ENCODE data around the gene GPRC5A. TPM values are rescaled to one million over a fixed set of nuclear protein-coding genes. Genes with fewer than 3 reads are reported as not detected.

The GPRC5A gene
- total and polyA plus RNA-seq, 9 donors, result 0.90 to 5.9 (median 1.7) TPM

- no peak overlapping the region for H3K4me3 ChIP-seq (ENCODE audit: low read length)
- no peaks in the 10 kb centered on the region for H3K36me3 ChIP-seq (ENCODE audit: control insufficient read depth, insufficient read depth, low read length)
- 93% methylated on average over 3 of the region's 6 CpGs for WGBS (ENCODE audit: insufficient coverage)
- H3K27me3 ChIP-seq (ENCODE audit: control insufficient read depth, insufficient read depth, low read length), result peaks cover 1% of the 10 kb centered on the region
- H3K4me1 ChIP-seq (ENCODE audit: control insufficient read depth, insufficient read depth, low read length), result peaks cover 3% of the 10 kb centered on the region
- H3K9me3 ChIP-seq (replicated peaks; ENCODE audit: control insufficient read depth, low read depth, low read length), result no peaks in the 10 kb centered on the region
- H3K27ac ChIP-seq (ENCODE audit: low read length), result no peak overlapping the region
- DNase-seq, result no peak
Measured at GRCh38 chr12:12883369-12884001, 7.9 kb upstream of the GPRC5A start.

DNA sequence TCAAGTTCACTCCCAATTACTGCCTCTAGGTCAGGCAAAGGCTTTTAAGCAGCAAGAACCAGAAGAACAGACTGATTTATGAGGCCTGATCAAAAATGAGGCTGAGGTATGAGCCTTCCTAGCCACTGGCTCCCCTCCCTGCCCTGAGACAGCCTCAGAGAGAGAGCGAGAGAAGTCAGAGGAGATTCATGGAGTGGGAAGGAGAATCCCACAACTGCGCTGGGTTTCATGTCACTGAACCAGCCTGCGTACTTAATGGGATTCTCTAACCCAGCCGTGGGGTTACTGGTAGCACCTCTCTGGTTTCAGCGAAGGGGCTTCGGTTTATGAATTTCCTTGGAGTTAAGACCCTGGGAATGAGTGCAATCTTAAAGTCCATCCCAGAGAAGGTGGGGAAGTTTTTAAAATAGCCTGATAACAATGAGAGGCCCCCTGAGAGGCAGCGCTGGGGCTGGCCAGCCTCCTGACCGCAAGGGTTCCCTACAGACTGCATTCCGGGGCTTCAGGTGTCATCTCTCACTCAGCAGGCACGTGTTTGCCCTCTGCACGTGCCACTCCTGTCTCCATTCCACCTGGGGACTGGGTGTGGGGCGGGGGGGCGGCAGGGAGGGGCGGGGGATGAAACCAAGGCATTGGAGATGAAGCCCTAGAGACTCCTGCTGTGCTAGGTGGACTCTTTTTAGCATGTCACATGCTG lies 6.1 kb upstream of the GPRC5A start:
- Histone ChIP-seq H3K36me3 (ENCODE audit: control insufficient read depth, insufficient read depth, low read length) (no peaks in the 10 kb centered on the region), H3K4me3 (ENCODE audit: low read length) (no peak overlapping the region), H3K27me3 (ENCODE audit: control insufficient read depth, insufficient read depth, low read length) (peaks cover 5% of the 10 kb centered on the region), H3K27ac (ENCODE audit: low read length) (no peak overlapping the region), H3K9me3 (replicated peaks; ENCODE audit: control insufficient read depth, low read depth, low read length) (no peaks in the 10 kb centered on the region), H3K4me1 (ENCODE audit: control insufficient read depth, insufficient read depth, low read length) (peaks cover 3% of the 10 kb centered on the region)
- DNase-seq, result no peak
- WGBS (ENCODE audit: insufficient coverage), result 31% methylated on average over 7 of the region's 14 CpGs

DNA sequence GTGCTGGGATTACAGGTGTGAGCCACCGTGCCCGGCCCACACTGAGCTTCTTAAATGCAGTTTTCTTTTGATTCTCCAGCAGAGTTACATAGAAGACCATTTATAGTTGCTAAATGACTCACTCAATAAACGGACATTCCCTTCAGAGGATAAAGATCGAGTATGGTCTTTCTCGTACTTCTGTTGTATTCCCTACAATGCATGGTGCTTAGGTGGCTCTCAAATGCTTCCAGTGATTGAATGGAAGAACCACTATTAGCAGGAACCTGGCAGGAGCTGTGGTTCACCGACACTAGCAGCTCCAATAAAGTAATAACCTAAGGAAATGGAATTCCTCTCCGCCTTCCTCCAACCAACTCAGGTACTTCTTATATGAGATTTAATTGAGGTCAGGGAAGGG lies 3.9 kb upstream of the GPRC5A start:
- no peak overlapping the region for H3K27ac ChIP-seq (ENCODE audit: low read length)
- no peaks in the 10 kb centered on the region for H3K36me3 ChIP-seq (ENCODE audit: control insufficient read depth, insufficient read depth, low read length)
- 100% methylated on average over 2 of the region's 7 CpGs for WGBS (ENCODE audit: insufficient coverage)
- H3K9me3 ChIP-seq (replicated peaks; ENCODE audit: control insufficient read depth, low read depth, low read length), result no peaks in the 10 kb centered on the region
- H3K27me3 ChIP-seq (ENCODE audit: control insufficient read depth, insufficient read depth, low read length), result peaks cover 13% of the 10 kb centered on the region
- DNase-seq, result no peak
- no peak overlapping the region for H3K4me3 ChIP-seq (ENCODE audit: low read length)
- H3K4me1 ChIP-seq (ENCODE audit: control insufficient read depth, insufficient read depth, low read length), result peaks cover 16% of the 10 kb centered on the region

DNA sequence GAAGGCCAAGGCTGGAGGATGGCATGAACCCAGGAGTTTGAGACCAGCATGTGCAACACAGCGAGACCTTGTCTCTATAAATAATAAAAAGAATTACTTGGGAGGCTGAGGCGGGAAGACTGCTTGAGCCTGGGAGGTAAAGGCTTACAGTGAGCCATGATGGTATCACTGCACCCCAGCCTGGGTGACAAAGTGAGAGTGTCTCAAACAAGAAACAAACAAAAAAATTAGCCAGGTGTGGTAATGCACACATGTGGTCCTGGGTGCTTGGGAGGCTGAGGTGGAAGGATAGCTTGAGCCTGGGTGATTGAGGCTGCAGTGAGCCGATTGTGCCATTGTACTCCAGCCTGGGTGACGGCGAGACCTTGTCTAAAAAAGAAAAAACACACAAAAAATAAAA lies 1.7 kb upstream of the GPRC5A start:
- Histone ChIP-seq H3K27ac (ENCODE audit: low read length) (no peak overlapping the region), H3K4me1 (ENCODE audit: control insufficient read depth, insufficient read depth, low read length) (peaks cover 16% of the 10 kb centered on the region), H3K27me3 (ENCODE audit: control insufficient read depth, insufficient read depth, low read length) (peaks cover 19% of the 10 kb centered on the region), H3K4me3 (ENCODE audit: low read length) (no peak overlapping the region), H3K9me3 (replicated peaks; ENCODE audit: control insufficient read depth, low read depth, low read length) (no peaks in the 10 kb centered on the region), H3K36me3 (ENCODE audit: control insufficient read depth, insufficient read depth, low read length) (no peaks in the 10 kb centered on the region)
- WGBS (ENCODE audit: insufficient coverage), result no CpG with 5 or more reads among the region's 5 CpGs
- no peak for DNase-seq

- peak overlapping the region; percentile 42 for H3K4me3 ChIP-seq (ENCODE audit: low read length)
- 7% methylated on average over 6 of the region's 16 CpGs for WGBS (ENCODE audit: insufficient coverage)
- H3K9me3 ChIP-seq (replicated peaks; ENCODE audit: control insufficient read depth, low read depth, low read length), result no peaks in the 10 kb centered on the region
- H3K4me1 ChIP-seq (ENCODE audit: control insufficient read depth, insufficient read depth, low read length), result peaks cover 13% of the 10 kb centered on the region
- H3K27me3 ChIP-seq (ENCODE audit: control insufficient read depth, insufficient read depth, low read length), result peaks cover 19% of the 10 kb centered on the region
- peak; percentile 80 for DNase-seq
- no peaks in the 10 kb centered on the region for H3K36me3 ChIP-seq (ENCODE audit: control insufficient read depth, insufficient read depth, low read length)
- H3K27ac ChIP-seq (ENCODE audit: low read length), result peak overlapping the region; percentile 42
Measured at GRCh38 chr12:12890543-12891079, 751 bp upstream of the GPRC5A start.

DNA sequence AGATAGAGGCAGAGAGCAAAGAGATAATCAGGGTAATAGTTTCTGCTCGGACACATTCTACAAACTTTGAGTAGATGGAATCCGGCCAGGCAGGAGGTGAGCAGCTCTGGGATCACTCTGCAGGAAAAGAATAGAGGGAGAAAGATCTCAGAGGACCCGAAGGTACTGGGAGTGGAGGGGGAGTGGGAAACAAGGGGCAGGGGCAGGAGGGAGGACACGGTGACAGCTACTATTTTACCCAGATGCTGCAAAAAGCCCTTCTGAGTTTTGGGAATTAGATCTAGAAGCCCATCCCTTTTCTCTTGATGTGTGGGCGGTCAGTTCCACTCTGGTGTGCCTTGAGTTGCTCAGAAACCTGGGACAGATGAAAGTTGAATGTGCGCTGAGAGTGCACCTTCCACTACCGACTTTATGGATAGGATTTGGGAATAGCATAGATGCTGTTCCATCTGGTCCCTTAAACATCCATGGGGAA lies 556 bp downstream of the GPRC5A start:
- 9% methylated on average over 4 of the region's 7 CpGs for WGBS (ENCODE audit: insufficient coverage)
- no peak for DNase-seq
- peak overlapping the region; percentile 42 for H3K4me3 ChIP-seq (ENCODE audit: low read length)
- H3K36me3 ChIP-seq (ENCODE audit: control insufficient read depth, insufficient read depth, low read length), result no peaks in the 10 kb centered on the region
- H3K27me3 ChIP-seq (ENCODE audit: control insufficient read depth, insufficient read depth, low read length), result peaks cover 19% of the 10 kb centered on the region
- H3K9me3 ChIP-seq (replicated peaks; ENCODE audit: control insufficient read depth, low read depth, low read length), result no peaks in the 10 kb centered on the region
- H3K27ac ChIP-seq (ENCODE audit: low read length), result no peak overlapping the region
- peaks cover 13% of the 10 kb centered on the region for H3K4me1 ChIP-seq (ENCODE audit: control insufficient read depth, insufficient read depth, low read length)

DNA sequence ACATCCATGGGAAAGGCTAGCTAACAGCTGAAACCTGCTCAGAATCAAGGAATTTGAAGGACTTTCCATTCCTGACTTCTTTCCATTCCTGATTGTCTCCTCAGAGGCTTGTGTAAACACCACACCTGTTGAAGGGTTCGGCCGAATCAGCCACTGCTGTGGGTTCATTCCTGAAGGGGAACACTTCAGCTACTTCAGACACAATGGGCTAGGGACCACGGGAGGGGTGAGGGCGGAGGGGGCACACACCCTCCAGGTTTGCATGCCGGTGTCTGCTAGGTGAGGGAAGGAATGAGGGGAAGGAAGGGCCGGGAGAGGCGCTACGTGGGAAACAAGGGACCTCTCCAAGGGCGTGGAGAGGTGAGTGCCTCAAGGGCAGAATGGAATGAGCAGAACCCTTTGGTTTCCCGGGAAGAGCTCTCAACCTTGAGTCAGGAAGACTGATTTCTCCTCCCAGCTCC lies 1.3 kb downstream of the GPRC5A start:
- 53% methylated on average over 5 of the region's 10 CpGs for WGBS (ENCODE audit: insufficient coverage)
- Histone ChIP-seq H3K4me1 (ENCODE audit: control insufficient read depth, insufficient read depth, low read length) (peaks cover 13% of the 10 kb centered on the region), H3K4me3 (ENCODE audit: low read length) (no peak overlapping the region), H3K9me3 (replicated peaks; ENCODE audit: control insufficient read depth, low read depth, low read length) (no peaks in the 10 kb centered on the region), H3K27me3 (ENCODE audit: control insufficient read depth, insufficient read depth, low read length) (peaks cover 19% of the 10 kb centered on the region), H3K27ac (ENCODE audit: low read length) (no peak overlapping the region), H3K36me3 (ENCODE audit: control insufficient read depth, insufficient read depth, low read length) (no peaks in the 10 kb centered on the region)
- DNase-seq, result no peak

GRCh38 chr12:12893438-12893837 lies 2.1 kb downstream of the GPRC5A start:
- no peak for DNase-seq
- WGBS (ENCODE audit: insufficient coverage), result no CpG with 5 or more reads among the region's 5 CpGs
- Histone ChIP-seq H3K9me3 (replicated peaks; ENCODE audit: control insufficient read depth, low read depth, low read length) (no peaks in the 10 kb centered on the region), H3K4me1 (ENCODE audit: control insufficient read depth, insufficient read depth, low read length) (peaks cover 13% of the 10 kb centered on the region), H3K27me3 (ENCODE audit: control insufficient read depth, insufficient read depth, low read length) (peaks cover 18% of the 10 kb centered on the region), H3K36me3 (ENCODE audit: control insufficient read depth, insufficient read depth, low read length) (no peaks in the 10 kb centered on the region), H3K4me3 (ENCODE audit: low read length) (no peak overlapping the region), H3K27ac (ENCODE audit: low read length) (no peak overlapping the region)

DNA sequence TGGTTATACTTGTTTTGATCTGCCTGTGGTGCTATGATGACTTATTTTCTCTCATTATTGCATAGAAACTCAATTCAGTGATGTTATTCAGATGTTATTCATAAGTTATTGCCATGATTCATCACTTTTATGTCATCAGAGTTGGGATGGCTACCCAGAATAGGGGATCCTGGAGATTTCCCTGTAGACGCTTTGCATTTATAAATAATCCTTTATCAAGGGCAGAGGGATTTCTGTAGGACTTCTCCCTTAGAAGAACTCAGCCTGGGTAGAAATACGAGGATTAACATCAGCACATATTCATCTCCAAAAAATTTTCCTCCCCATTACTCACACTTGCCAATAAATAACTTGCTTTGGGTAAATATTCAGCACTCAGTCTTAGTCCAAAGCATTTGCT lies 4.9 kb downstream of the GPRC5A start:
- WGBS (ENCODE audit: insufficient coverage), result no CpG with 5 or more reads among the region's 2 CpGs
- Histone ChIP-seq H3K9me3 (replicated peaks; ENCODE audit: control insufficient read depth, low read depth, low read length) (no peaks in the 10 kb centered on the region), H3K4me1 (ENCODE audit: control insufficient read depth, insufficient read depth, low read length) (peaks cover 11% of the 10 kb centered on the region), H3K27ac (ENCODE audit: low read length) (no peak overlapping the region), H3K4me3 (ENCODE audit: low read length) (no peak overlapping the region), H3K27me3 (ENCODE audit: control insufficient read depth, insufficient read depth, low read length) (peaks cover 9% of the 10 kb centered on the region), H3K36me3 (ENCODE audit: control insufficient read depth, insufficient read depth, low read length) (no peaks in the 10 kb centered on the region)
- no peak for DNase-seq

DNA sequence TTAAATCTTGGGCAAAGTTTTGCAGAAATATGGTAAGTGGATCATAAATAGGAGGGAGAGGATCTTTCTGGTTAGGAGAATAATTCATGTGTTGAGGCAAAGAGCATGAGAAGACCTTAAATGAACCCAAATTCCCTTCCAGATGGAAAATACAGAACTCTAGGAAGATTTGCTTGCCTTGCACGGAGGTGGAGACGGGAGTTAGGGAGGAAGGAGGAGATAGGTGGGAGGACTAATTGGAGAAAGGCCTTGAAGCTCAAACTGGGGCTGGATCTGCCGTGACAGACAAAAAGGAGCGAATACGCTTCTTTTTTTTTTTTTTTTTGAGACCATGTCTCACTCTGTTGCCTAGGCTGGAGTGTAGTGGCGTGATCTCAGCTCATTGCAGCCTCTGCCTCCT lies 5.9 kb downstream of the GPRC5A start:
- Histone ChIP-seq H3K27me3 (ENCODE audit: control insufficient read depth, insufficient read depth, low read length) (peaks cover 7% of the 10 kb centered on the region), H3K27ac (ENCODE audit: low read length) (no peak overlapping the region)

More for the DNA sequence above, 5.9 kb downstream of the GPRC5A start:
- 79% methylated on average over 5 of the region's 6 CpGs for WGBS (ENCODE audit: insufficient coverage)
- no peak overlapping the region for H3K4me3 ChIP-seq (ENCODE audit: low read length)
- no peaks in the 10 kb centered on the region for H3K36me3 ChIP-seq (ENCODE audit: control insufficient read depth, insufficient read depth, low read length)
- peaks cover 5% of the 10 kb centered on the region for H3K4me1 ChIP-seq (ENCODE audit: control insufficient read depth, insufficient read depth, low read length)
- no peaks in the 10 kb centered on the region for H3K9me3 ChIP-seq (replicated peaks; ENCODE audit: control insufficient read depth, low read depth, low read length)
- no peak for DNase-seq
